HCT116 (cell line): ENCODE results near the gene CSNK1G2. TPM values are rescaled to one million over a fixed set of nuclear protein-coding genes. Genes with fewer than 3 reads are reported as not detected.

Experiments used
- ATAC-seq: fragments of 200-7000 bp; cut with Tn5 transposase; 2 replicates; pipeline ENCODE4 v1.9.1; 2020; ENCODE audit warnings: mild to moderate bottlenecking, moderate library complexity
- BruUV-seq: library from RNA; stranded (reverse); fragments of 400-500 nt; replicated peaks from 2 replicates; lab custom pipeline; 2021; lab: Mats Ljungman, UMichigan
- CTCF ChIA-PET: fragments of 300-600 bp; sonication (Branson Sonifier 250); formaldehyde crosslinking; loops from one replicate; lab custom pipeline; 2021; ENCODE audit warnings: antibody characterized with exemption; lab: Charles Lee
- POLR2A ChIA-PET: fragments of 300-600, 350-600 bp; sonication (Branson Sonifier 250); formaldehyde crosslinking; loops from one replicate; lab custom pipeline; 2021; ENCODE audit warnings: antibody characterized with exemption; lab: Charles Lee
- RAD21 ChIA-PET, 2 experiments: fragments of 300-600 bp; sonication (Branson Sonifier 250); formaldehyde crosslinking; loops; one replicate each; lab custom pipeline; 2023; ENCODE audit warnings: low total read pairs in 2 of 2; ENCODE audit not compliant: uncharacterized antibody in 2 of 2, unreplicated experiment in 2 of 2, low non-redundant PET in 1 of 2; lab: Charles Lee
- DNase-seq: peaks from one replicate; pipeline ENCODE4 v3.0.0-alpha.2; 2010; ENCODE audit warnings: low read depth, low spot score
- H2AFZ ChIP-seq: fragments of 200-600 bp; shearing (Covaris generic), sonication (generic); 2 replicates; pipeline ENCODE4 v1.6.1; 2017; ENCODE audit warnings: low read depth, mixed run types, mixed read lengths, antibody characterized with exemption, low read length; ENCODE audit not compliant: poor library complexity, severe bottlenecking
- H3K27ac ChIP-seq: 2 replicates; pipeline ENCODE4 v1.5.1; 2012; ENCODE audit warnings: low read depth, low read length
- H3K27me3 ChIP-seq: fragments of 200-600 bp; sonication (generic); 2 replicates; pipeline ENCODE4 v1.6.1; 2016; ENCODE audit warnings: mixed run types, low read length, mixed read lengths; ENCODE audit not compliant: insufficient read depth
- H3K36me3 ChIP-seq, 2 experiments: fragments of 200-500 bp in 1 of 2; fragments of 200-600 bp in 1 of 2; sonication (Bioruptor generic) in 1 of 2; sonication (generic) in 1 of 2; 2 replicates each; pipeline versions ENCODE4 v1.5.1 to v1.6.1; 2014 to 2016; ENCODE audit warnings: low read length in 2 of 2, inconsistent platforms in 1 of 2, mixed read lengths in 1 of 2, mixed run types in 1 of 2; ENCODE audit not compliant: insufficient read depth in 2 of 2, control insufficient read depth in 1 of 2
- H3K4me1 ChIP-seq, 2 experiments: fragments of 200-600 bp in 1 of 2; sonication (generic) in 1 of 2; 2 replicates each; pipeline versions ENCODE4 v1.5.1 to v1.6.1; 2012 to 2017; ENCODE audit warnings: low read length in 2 of 2, inconsistent platforms in 1 of 2, mild to moderate bottlenecking in 1 of 2, mixed read lengths in 1 of 2, mixed run types in 1 of 2, moderate library complexity in 1 of 2; ENCODE audit not compliant: insufficient read depth in 2 of 2, control insufficient read depth in 1 of 2
- H3K4me2 ChIP-seq: fragments of 200-600 bp; sonication (generic); 2 replicates; pipeline ENCODE4 v1.6.1; 2017; ENCODE audit warnings: mixed run types, low read length, mixed read lengths
- H3K4me3 ChIP-seq, 2 experiments: fragments of 200-600 bp in 1 of 2; sonication (generic) in 1 of 2; replicated peaks in 1 of 2; 2 replicates each; pipeline ENCODE4 v1.5.1; 2011 to 2016; ENCODE audit warnings: low read length in 2 of 2, control low read depth in 1 of 2, low read depth in 1 of 2, mild to moderate bottlenecking in 1 of 2, mixed read lengths in 1 of 2, mixed run types in 1 of 2
- H3K79me2 ChIP-seq: fragments of 200-600 bp; sonication (generic); 2 replicates; pipeline ENCODE4 v1.6.1; 2017; ENCODE audit warnings: mild to moderate bottlenecking, mixed run types, low read length, moderate library complexity, mixed read lengths; ENCODE audit not compliant: insufficient read depth
- H3K9ac ChIP-seq: fragments of 200-600 bp; sonication (generic); 2 replicates; pipeline ENCODE4 v1.6.1; 2016; ENCODE audit warnings: low read length, mixed read lengths
- H3K9me2 ChIP-seq: fragments of 200-600 bp; sonication (generic), shearing (Covaris generic); 2 replicates; pipeline ENCODE4 v1.6.1; 2017; ENCODE audit warnings: mixed run types, mild to moderate bottlenecking, moderate library complexity; ENCODE audit not compliant: insufficient read depth
- H3K9me3 ChIP-seq, 2 experiments: fragments of 200-500 bp in 1 of 2; fragments of 200-600 bp in 1 of 2; sonication (Bioruptor generic) in 1 of 2; sonication (generic) in 1 of 2; 2 replicates each; pipeline ENCODE4 v1.6.1; 2014 to 2017; ENCODE audit warnings: low read length in 2 of 2, mixed read lengths in 2 of 2, inconsistent platforms in 1 of 2, low read depth in 1 of 2, mild to moderate bottlenecking in 1 of 2, mixed run types in 1 of 2, moderate library complexity in 1 of 2; ENCODE audit not compliant: control insufficient read depth in 1 of 2, insufficient read depth in 1 of 2
- H4K20me1 ChIP-seq: fragments of 200-600 bp; sonication (generic), shearing (Covaris generic); 2 replicates; pipeline ENCODE4 v1.6.1; 2017; ENCODE audit warnings: mixed run types, mild to moderate bottlenecking, moderate library complexity; ENCODE audit not compliant: insufficient read depth
- POLR2A ChIP-seq: IDR thresholded peaks from 2 replicates; pipeline ENCODE4 v1.7.0; 2011; ENCODE audit warnings: borderline replicate concordance; ENCODE audit not compliant: insufficient read depth, insufficient read length; ENCODE audit errors: extremely low read depth
- RAD21 ChIP-seq: IDR thresholded peaks from 2 replicates; pipeline ENCODE4 v1.6.1; 2012; ENCODE audit warnings: low read depth, mild to moderate bottlenecking
- TCF7L2 ChIP-seq: IDR thresholded peaks from 2 replicates; pipeline ENCODE4 v1.7.0; 2011; ENCODE audit warnings: borderline replicate concordance, inconsistent platforms; ENCODE audit not compliant: insufficient read depth, insufficient read length; ENCODE audit errors: extremely low read depth
- intact Hi-C: fragments of 100-400 bp; cut with micrococcal nuclease; formaldehyde crosslinking; loops from 2 replicates; pipeline ENCODE4 v1.10.0; 2022
- total RNA-seq: library from RNA; stranded (reverse); gene quantifications from one replicate; pipeline ENCODE4 v1.2.1, GENCODE V29; 2021; ENCODE audit not compliant: unreplicated experiment
- TF ChIP-seq, protein P1 (sequence below): IDR thresholded peaks from 2 replicates; pipeline ENCODE4 v1.6.1; 2012
- TF ChIP-seq, protein P2 (sequence below): IDR thresholded peaks from 2 replicates; pipeline ENCODE4 v1.6.1; 2011; ENCODE audit warnings: mild to moderate bottlenecking, low read length, moderate library complexity; ENCODE audit not compliant: insufficient replicate concordance; ENCODE audit errors: extremely low read depth

CSNK1G2 gene
- total RNA-seq, 1 experiment from 2014 or later = 97.9 TPM

DNA sequence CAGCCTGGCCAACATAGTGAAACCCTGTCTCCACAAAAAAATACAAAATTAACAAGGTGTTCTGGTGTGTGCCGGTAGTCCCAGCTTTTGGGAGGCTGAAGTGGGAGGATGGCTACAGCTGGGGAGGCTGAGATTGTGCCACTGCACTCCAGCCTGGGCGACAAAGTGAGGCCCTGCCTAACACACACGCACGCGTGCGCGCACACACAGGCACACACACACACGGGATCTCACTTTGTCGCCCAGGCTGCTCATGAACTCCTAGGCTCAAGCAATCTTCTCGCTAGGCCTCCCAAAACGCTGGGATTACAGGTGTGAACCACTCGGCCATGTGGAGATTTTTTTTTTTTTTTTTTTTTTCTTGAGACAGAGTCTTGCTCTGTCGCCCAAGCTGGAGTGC lies 77.8 kb downstream of the CSNK1G2 start:
- RAD21 ChIA-PET = interaction anchor here in 1 of 2 experiments (0.6 kb wide), 1 partner anchor 129 kb away, joined by 4 read pairs; no protein-coding TSS in a partner anchor
- H3K27me3 ChIP-seq = no peaks in the 10 kb centered on the region
- DNase-seq = no peak
- H3K4me3 ChIP-seq = no peak overlapping the region
- CTCF ChIA-PET = interaction anchor here (0.7 to 2.2 kb wide), 3 partner anchors 14 to 51 kb away, joined by 4 to 7 read pairs (median 6); no protein-coding TSS in a partner anchor
- H2AFZ ChIP-seq = no peak overlapping the region
- no TSS peak for BruUV-seq
- no peak overlapping the region for H3K4me2 ChIP-seq
- H3K9ac ChIP-seq = no peak overlapping the region
- intact Hi-C loops = loop anchor here (1.0 to 5.0 kb wide), 3 partner anchors 51 to 134 kb away; partner anchors contain the start of genes AP3D1, IZUMO4 and MOB3A
- H4K20me1 ChIP-seq = no peaks in the 10 kb centered on the region
- H3K4me1 ChIP-seq = peaks cover 13 to 27% of the 10 kb centered on the region in 2 experiments; a peak in 3 of 4 replicates
- no peak overlapping the region for H3K27ac ChIP-seq
- H3K36me3 ChIP-seq = no peaks in the 10 kb centered on the region
- H3K79me2 ChIP-seq = peaks cover 14% of the 10 kb centered on the region
- no peak for TF ChIP-seq RAD21
- no peak for TF ChIP-seq POLR2A
- no peak for TF ChIP-seq TCF7L2
- TF ChIP-seq, protein P1, sequence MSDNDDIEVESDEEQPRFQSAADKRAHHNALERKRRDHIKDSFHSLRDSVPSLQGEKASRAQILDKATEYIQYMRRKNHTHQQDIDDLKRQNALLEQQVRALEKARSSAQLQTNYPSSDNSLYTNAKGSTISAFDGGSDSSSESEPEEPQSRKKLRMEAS = no peak
- TF ChIP-seq, protein P2, sequence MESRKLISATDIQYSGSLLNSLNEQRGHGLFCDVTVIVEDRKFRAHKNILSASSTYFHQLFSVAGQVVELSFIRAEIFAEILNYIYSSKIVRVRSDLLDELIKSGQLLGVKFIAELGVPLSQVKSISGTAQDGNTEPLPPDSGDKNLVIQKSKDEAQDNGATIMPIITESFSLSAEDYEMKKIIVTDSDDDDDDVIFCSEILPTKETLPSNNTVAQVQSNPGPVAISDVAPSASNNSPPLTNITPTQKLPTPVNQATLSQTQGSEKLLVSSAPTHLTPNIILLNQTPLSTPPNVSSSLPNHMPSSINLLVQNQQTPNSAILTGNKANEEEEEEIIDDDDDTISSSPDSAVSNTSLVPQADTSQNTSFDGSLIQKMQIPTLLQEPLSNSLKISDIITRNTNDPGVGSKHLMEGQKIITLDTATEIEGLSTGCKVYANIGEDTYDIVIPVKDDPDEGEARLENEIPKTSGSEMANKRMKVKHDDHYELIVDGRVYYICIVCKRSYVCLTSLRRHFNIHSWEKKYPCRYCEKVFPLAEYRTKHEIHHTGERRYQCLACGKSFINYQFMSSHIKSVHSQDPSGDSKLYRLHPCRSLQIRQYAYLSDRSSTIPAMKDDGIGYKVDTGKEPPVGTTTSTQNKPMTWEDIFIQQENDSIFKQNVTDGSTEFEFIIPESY = no peak
- POLR2A ChIA-PET = interaction anchor here (1.1 kb wide), 1 partner anchor 41 kb away, joined by 4 read pairs; no protein-coding TSS in a partner anchor
- no peaks in the 10 kb centered on the region for H3K9me3 ChIP-seq
- no peak for ATAC-seq
- H3K9me2 ChIP-seq = no peaks in the 10 kb centered on the region
